GM18511 (cell line): ENCODE data around the gene MMP21.

Experiments used
- ATAC-seq: cut with Tn5 transposase; IDR thresholded peaks from one replicate; pipeline ENCODE4 v1.9.1; 2021; ENCODE audit warnings: mild to moderate bottlenecking, moderate library complexity; ENCODE audit not compliant: unreplicated experiment

MMP21 gene

DNA sequence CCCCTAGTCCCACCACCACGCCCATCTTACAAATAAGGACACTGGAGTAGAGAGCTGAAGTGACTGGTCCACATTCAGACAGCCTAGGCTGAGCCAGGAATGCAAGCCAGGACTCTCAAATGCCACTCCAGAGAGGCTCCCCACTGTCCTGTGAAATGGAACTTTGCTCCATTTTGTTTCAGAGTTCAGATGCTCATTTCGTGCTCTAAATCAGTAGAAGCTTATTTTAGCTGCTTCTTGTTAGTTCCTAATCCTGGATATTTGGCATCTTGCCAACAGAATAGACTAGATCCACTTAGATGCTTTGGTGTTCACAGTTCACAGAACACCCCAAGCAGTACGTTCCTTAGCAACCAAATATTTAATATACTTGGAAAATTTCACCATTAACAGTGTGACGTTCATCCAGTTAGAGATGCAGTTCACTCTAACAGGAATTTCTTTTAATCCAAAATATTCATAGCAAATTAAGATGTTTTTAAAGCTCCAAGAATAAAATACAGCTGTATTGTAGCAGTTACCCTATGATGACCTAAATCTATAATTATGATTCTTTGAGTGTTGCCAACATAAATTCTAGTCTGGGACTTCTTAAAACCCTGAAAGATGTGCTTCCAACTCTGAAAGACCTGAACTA lies 7.3 kb downstream of the MMP21 start:
- ATAC-seq = no peak

DNA sequence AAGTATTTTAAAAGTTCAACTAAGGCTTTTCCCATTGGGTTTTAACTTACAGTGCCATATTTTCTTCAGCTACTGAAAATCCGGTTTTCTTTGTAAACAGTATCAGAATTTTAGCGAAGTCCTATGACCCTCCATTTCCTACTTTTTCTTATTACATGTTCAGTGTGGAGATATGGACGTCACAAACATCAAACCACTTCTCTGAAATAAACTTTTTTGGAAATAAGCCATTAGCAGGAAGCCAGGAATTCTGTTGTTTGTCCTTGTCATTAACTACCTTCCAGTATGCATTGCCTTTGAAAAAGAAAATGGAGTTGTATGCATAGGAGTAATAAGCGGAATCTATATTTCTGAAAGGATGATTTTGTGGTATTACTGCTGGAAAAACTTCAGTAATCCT lies 9.1 kb downstream of the MMP21 start:
- ATAC-seq = no peak

GRCh38 chr10:125765835-125766234 lies 9.8 kb downstream of the MMP21 start:
- ATAC-seq = no peak

DNA sequence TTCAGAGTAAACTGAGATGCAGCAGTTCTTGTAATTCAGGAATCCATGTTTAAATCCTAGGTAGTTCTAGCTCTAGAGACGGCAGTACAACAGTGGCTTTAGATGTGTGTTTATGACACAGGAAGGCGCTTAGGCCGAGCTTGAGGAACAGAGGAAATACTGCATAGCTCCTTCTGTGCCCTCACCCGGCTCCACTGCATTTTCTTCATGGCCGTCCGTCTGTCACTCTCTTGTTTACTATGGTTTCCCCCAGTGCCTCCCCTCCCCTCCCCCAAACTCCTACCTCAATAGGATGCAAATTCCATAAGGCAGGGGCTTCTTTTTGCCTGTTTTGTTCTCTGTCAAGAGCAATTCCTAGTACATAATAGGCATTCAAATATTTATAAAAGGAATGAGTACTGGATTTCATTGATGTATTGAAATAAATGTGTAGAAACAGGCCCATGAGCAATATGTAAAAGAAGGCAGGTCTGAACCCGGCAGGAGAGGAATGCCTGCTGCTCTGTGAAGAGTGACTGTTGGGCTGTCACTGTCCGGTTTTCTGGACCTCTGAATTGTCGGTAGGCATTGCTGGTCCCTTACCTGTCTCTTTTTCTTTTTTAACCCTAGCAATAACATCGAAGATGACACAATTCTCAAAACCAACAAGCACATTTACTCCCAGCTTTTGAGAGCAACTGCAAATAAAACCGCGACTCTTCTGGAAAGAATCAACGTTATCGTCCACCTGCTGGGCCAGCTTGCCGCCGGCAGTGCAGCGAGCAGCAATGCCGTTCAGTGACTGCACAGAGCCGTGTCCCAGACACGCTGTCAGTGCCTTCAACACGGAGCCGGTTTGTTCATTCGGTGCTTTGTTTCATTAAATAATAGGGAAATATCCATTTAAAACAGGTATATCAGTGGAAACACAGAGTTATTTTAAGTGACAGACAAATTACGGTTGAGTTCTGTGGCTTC lies 12.7 kb downstream of the MMP21 start:
- ATAC-seq = no peak

- ATAC-seq = no peak
Measured at GRCh38 chr10:125761961-125762360, 13.7 kb downstream of the MMP21 start.

DNA sequence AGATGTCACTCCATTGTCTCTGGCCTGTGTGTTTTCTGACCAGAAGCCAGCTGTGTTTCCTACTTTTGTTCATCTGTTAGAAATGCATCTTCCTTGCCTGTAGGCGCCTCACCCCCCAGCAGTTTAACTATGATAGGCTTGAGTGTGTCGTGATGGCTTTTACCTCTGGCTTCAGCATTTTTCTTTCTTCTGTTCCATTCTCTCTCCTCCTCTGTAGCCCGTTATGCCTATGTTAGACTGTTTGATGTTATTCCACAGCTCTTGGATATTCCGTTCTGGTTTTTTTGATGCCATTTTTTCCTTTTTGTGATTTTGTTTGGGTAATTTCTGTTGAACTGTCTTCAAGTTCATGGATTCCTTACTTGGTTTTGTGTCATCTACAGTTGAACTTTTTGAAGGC lies 17.9 kb downstream of the MMP21 start:
- no peak for ATAC-seq

DNA sequence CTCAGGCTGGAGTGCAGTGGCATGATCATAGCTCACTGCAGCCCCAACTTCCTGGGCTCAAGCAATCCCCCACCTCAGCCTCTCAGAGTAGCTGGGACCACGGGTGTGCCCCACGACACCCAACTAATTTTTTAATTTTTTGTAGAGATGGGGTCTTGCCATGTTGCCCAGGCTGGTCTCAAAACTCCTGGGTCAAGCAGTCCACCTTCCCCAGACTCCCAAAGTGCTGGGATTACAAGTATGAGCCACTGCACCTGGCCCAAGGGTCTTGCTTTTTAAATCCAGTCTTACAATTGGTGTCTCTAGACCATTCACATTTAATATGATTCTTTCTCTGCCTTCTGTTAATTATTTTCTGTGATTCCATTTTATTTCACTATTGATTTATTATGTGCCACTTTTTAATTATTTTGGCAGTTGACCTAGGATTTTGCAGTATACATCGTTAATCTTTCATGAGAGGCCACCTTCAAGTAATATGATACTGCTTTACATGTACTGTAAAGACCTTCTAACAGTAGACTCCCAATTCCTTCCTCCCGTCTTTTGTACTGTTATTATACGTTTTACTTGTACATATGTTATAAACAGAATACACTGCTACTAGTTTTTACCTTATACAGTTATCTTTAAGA lies 18.7 kb downstream of the MMP21 start:
- no peak for ATAC-seq

- no peak for ATAC-seq
Measured at GRCh38 chr10:125756196-125756595, 19.4 kb downstream of the MMP21 start.

DNA sequence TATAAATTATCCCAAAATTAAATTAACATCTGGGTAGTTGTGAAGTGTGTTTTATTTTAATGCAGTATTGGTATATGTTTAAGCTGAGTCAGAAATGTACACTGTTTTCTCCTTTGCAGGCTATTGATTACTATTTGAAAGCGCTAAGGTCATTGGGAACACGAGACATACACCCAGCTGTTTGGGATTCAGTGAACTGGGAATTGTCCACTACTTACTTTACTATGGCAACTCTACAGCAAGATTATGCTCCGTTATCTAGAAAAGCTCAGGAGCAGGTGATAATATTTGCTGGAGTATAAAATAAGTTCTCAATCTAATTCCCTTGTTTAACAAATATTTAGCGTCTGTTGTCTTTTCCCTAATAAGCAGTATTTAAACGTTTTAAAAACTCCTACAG lies 28.2 kb downstream of the MMP21 start:
- no peak for ATAC-seq

- no peak for ATAC-seq
Measured at GRCh38 chr10:125744909-125745308, 30.7 kb downstream of the MMP21 start.

- no peak for ATAC-seq
Measured at GRCh38 chr10:125742465-125742864, 33.2 kb downstream of the MMP21 start.

- no peak for ATAC-seq
Measured at GRCh38 chr10:125739994-125740679, 35.5 kb downstream of the MMP21 start.

DNA sequence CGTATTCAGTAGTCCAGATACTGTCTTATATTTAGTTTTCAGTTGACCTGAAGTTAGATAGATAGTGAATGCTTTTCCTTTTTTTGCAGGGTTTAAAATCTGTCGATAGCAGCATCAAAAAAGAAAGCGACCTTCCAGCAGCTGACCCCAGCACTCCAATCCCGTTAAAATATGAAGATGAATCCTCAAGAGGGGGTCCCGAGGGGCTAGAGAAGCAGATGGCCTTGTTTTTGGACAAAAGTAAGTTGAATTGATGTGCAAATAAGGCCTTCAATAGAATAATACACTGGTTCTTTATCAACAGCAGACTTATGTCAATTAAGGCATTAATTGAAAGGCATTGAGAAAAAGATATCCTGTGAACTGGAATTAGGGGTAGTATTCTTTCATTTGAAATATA lies 37.4 kb downstream of the MMP21 start:
- ATAC-seq = no peak

DNA sequence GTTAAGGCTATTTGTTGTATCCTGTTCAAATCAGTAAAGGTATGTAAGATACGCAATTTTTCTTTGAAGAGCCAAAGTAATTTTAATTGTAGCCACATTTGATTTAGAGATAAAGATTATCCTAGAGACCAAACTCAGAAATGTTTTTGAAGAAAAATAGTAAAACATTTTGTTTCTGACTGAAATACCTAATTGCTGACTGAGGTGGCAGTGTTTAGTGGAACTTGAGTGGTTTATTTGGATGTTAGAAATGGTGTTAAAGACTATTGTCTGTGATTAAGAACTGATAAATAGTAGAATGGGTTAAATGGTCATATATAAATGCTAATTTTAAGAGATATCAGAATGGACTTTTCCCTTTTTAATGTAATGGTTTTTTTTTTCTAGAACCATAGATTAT lies 40.8 kb downstream of the MMP21 start:
- no peak for ATAC-seq

- ATAC-seq = no peak
Measured at GRCh38 chr10:125734148-125734547, 41.5 kb downstream of the MMP21 start.

DNA sequence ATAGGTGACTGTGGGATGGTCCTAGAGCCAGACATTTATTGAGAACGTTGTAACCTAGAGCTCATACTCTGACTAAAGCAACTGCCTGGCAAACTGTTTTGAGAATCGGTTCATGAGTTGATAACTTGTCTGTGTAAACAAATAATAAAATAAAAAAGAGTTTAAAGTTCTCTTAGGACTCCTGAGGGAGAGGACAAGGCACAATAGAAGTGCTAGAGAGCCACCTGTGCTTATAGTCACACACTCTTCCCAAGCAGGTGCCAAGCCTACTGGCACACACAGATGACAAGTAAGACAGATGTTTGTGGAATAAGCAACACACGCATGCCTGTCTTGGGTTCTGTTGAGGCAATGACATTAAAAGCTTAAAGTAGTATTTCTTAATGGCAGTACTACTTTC lies 48.2 kb downstream of the MMP21 start:
- ATAC-seq = no peak

DNA sequence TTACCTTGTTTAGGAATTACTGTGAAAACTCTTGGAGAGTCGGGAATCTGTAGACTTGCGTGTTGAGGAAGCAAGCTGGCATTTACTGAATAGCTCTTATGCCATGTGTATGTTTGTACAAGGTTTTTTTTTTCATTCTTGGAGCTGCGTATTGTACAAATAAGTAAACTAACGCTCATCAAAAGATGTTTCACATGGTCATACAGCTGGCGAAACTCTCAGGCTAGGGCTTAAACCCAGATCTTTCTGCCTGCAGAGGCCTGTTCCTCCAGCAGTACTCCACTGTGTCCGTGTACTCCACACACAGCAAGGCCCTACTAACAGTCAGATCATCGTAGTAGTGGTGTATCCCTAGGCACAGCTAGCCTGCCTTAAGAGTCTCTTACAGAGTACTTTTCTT lies 48.7 kb downstream of the MMP21 start:
- no peak for ATAC-seq

GRCh38 chr10:125722811-125723210 lies 52.8 kb downstream of the MMP21 start:
- ATAC-seq = no peak

DNA sequence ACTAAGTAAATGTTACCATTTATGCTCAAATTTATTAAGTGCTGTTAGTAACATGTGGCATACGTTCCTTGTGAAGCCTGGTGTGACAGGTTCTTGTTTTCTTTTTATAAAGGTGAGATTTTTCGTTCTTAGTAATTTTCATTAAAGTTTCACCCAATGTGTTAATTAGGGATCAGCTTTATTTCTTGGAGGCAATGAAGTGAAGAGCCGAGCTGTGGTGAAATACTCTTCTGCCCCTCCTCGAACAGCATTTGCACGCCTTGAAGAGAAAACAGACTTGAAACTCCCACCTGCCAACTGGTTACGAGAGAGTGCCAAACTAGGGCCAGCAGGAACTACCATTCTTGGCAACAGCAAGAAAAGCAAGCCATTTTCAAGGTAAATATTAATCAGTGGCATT lies 54.6 kb downstream of the MMP21 start:
- ATAC-seq = peak; percentile 55

DNA sequence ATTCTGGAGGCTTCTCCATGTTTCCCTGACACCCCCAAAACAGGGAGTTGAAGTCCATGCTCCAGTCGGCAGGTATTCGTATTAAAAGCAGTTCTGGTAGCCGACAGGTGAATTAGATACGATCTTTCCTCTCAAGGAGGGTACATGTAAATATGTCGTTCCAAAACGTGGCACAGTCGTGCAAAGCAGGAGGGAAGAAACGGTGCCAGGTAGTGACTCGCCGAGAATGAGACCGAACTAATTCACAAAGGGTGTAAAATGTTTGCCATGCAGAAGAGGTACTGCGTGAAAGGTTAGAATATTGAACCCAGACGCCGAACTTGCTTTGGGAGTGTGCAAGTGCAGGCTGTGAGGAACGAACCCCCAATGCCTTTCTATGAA lies 55.6 kb downstream of the MMP21 start:
- ATAC-seq = no peak
